Panc1 (cell line): Measurements from ENCODE around the gene COX7B2. TPM values are rescaled to one million over a fixed set of nuclear protein-coding genes. Genes with fewer than 3 reads are reported as not detected.

Source experiments
- ATAC-seq: fragments of 200-7000 bp; cut with Tn5 transposase; 2 replicates; pipeline ENCODE4 v1.9.1; 2020; ENCODE audit warnings: mild to moderate bottlenecking, moderate library complexity
- BruUV-seq: library from RNA; stranded (reverse); fragments of 400-500 nt; replicated peaks from 2 replicates; lab custom pipeline; 2021; lab: Mats Ljungman, UMichigan
- CTCF ChIA-PET: fragments of 300-600 bp; sonication (Branson Sonifier 250); formaldehyde crosslinking; loops from one replicate; lab custom pipeline; 2022; ENCODE audit warnings: antibody characterized with exemption; lab: Charles Lee
- POLR2A ChIA-PET: fragments of 300-600 bp; sonication (Branson Sonifier 250); formaldehyde crosslinking; loops from one replicate; lab custom pipeline; 2022; ENCODE audit warnings: antibody characterized with exemption; lab: Charles Lee
- DNase-seq: peaks from one replicate; pipeline ENCODE4 v3.0.0-alpha.2; 2010; ENCODE audit warnings: low read depth, low spot score
- H3K27ac ChIP-seq: 2 replicates; pipeline ENCODE4 v1.5.1; 2011; ENCODE audit warnings: mild to moderate bottlenecking, low read length, inconsistent platforms
- H3K27me3 ChIP-seq: fragments of 200-500 bp; sonication (Bioruptor generic); 2 replicates; pipeline ENCODE4 v1.6.0; 2014; ENCODE audit warnings: low read length, inconsistent platforms; ENCODE audit not compliant: control insufficient read depth, insufficient read depth
- H3K36me3 ChIP-seq: fragments of 200-500 bp; sonication (Bioruptor generic); 2 replicates; pipeline ENCODE4 v1.5.1; 2014; ENCODE audit warnings: inconsistent platforms, mild to moderate bottlenecking, low read length, moderate library complexity; ENCODE audit not compliant: control insufficient read depth, insufficient read depth
- H3K4me1 ChIP-seq: 2 replicates; pipeline ENCODE4 v1.5.1; 2011; ENCODE audit warnings: inconsistent platforms, mild to moderate bottlenecking, low read length, moderate library complexity; ENCODE audit not compliant: control insufficient read depth, insufficient read depth
- H3K4me3 ChIP-seq, 2 experiments: 2 replicates each; pipeline ENCODE4 v1.5.1; 2011 to 2012; ENCODE audit warnings: low read depth in 2 of 2, low read length in 2 of 2, mild to moderate bottlenecking in 2 of 2, inconsistent platforms in 1 of 2, moderate library complexity in 1 of 2
- H3K9me3 ChIP-seq: fragments of 200-500 bp; sonication (Bioruptor generic); 2 replicates; pipeline ENCODE4 v1.5.1; 2014; ENCODE audit warnings: low read depth, mild to moderate bottlenecking, inconsistent platforms, low read length, moderate library complexity; ENCODE audit not compliant: control insufficient read depth, insufficient read depth
- CTCF ChIP-seq: fragments of 450-650 bp; IDR thresholded peaks from 2 replicates; pipeline ENCODE4 v1.5.1; 2017; ENCODE audit warnings: mild to moderate bottlenecking
- POLR2AphosphoS5 ChIP-seq: IDR thresholded peaks from 2 replicates; pipeline ENCODE4 v1.6.1; 2012; ENCODE audit warnings: mild to moderate bottlenecking, low read depth, low read length, moderate library complexity
- SIN3A ChIP-seq: IDR thresholded peaks from 2 replicates; pipeline ENCODE4 v1.6.1; 2012; ENCODE audit warnings: low read depth, mild to moderate bottlenecking, low read length, moderate library complexity, borderline replicate concordance; ENCODE audit not compliant: insufficient read depth
- TCF7L2 ChIP-seq: IDR thresholded peaks from 2 replicates; pipeline ENCODE4 v1.6.1; 2011; ENCODE audit warnings: mild to moderate bottlenecking, low read depth, low read length, inconsistent platforms
- in situ Hi-C: cut with HindIII; loops from 2 replicates; pipeline ENCODE4 v1.10.0; 2016; ENCODE audit warnings: low sequenced_read_pairs, low pct_unique_long_range_greater_than_20kb
- intact Hi-C: fragments of 100-400 bp; cut with micrococcal nuclease; formaldehyde crosslinking; loops from one replicate; pipeline ENCODE4 v1.10.0; 2022; ENCODE audit not compliant: unreplicated experiment
- total RNA-seq: library from RNA; stranded (reverse); gene quantifications from one replicate; pipeline ENCODE4 v1.2.1, GENCODE V29; 2021; ENCODE audit not compliant: unreplicated experiment
- TF ChIP-seq, protein P1 (sequence below), 2 experiments: IDR thresholded peaks; 2 replicates each; pipeline ENCODE4 v1.6.1; 2011 to 2012; ENCODE audit warnings: low read depth in 2 of 2, control low read depth in 1 of 2, low read length in 1 of 2, mild to moderate bottlenecking in 1 of 2, moderate library complexity in 1 of 2; ENCODE audit not compliant: insufficient read depth in 1 of 2

Gene COX7B2
- total RNA-seq, 1 experiment from 2014 or later = not detected

DNA sequence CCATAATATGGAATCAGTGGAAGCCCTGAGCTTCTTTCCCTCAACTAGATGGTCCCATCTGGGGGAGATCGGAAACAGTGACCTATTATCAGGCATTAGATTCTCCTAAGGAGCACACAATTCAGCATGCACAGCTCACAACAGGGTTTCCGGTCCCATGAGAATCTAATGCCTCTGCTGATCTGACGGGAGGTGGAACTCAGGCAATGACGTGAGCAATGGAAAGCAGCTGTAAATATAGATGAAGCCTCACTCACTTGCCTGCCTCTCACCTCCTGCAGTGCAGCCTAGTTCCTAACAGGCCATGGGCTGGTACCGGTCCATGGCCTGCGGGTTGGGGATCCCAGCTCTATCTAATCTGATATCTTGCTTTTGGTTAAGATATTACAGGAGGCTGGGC is 88.9 kb downstream of the COX7B2 start:
- ATAC-seq (no peak), DNase-seq (no peak)
- no peak for TF ChIP-seq TCF7L2
- no peak for TF ChIP-seq SIN3A
- no peak for TF ChIP-seq CTCF
- TF ChIP-seq POLR2AphosphoS5 = no peak
- TF ChIP-seq, protein P1, sequence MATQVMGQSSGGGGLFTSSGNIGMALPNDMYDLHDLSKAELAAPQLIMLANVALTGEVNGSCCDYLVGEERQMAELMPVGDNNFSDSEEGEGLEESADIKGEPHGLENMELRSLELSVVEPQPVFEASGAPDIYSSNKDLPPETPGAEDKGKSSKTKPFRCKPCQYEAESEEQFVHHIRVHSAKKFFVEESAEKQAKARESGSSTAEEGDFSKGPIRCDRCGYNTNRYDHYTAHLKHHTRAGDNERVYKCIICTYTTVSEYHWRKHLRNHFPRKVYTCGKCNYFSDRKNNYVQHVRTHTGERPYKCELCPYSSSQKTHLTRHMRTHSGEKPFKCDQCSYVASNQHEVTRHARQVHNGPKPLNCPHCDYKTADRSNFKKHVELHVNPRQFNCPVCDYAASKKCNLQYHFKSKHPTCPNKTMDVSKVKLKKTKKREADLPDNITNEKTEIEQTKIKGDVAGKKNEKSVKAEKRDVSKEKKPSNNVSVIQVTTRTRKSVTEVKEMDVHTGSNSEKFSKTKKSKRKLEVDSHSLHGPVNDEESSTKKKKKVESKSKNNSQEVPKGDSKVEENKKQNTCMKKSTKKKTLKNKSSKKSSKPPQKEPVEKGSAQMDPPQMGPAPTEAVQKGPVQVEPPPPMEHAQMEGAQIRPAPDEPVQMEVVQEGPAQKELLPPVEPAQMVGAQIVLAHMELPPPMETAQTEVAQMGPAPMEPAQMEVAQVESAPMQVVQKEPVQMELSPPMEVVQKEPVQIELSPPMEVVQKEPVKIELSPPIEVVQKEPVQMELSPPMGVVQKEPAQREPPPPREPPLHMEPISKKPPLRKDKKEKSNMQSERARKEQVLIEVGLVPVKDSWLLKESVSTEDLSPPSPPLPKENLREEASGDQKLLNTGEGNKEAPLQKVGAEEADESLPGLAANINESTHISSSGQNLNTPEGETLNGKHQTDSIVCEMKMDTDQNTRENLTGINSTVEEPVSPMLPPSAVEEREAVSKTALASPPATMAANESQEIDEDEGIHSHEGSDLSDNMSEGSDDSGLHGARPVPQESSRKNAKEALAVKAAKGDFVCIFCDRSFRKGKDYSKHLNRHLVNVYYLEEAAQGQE (IDR thresholded peaks at IDR 0.05; ENCODE audit: insufficient read depth in 1 of 2, low read depth in 2 of 2, low read length in 1 of 2) = no peak
- in situ Hi-C loops (no loop called here), intact Hi-C loops (no loop called here)
- BruUV-seq = no TSS peak
- H3K4me1 ChIP-seq = no peaks in the 10 kb centered on the region
- POLR2A ChIA-PET = no interaction called here
- no peaks in the 10 kb centered on the region for H3K9me3 ChIP-seq
- no peaks in the 10 kb centered on the region for H3K27me3 ChIP-seq
- H3K4me3 ChIP-seq = no peak overlapping the region
- no peak overlapping the region for H3K27ac ChIP-seq
- no peaks in the 10 kb centered on the region for H3K36me3 ChIP-seq
- CTCF ChIA-PET = no interaction called here

DNA sequence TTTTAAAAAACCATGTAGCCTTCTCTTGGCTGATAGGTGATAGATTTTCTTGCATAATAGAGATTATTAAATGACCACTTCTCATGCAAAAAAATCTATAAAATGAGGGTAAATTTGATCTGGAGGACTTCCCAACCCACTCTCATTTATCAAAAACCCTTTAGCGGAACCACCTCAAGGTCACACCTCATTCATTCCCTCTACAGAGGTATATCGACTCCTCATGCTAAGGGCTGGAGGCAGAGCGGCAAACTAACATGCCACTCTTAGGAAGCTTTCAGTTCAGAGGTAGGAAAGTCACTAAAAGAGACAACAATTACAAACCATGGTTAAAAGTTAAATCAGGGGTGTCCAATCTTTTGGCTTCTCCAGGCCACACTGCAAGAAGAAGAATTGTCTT is 90.0 kb downstream of the COX7B2 start:
- H3K4me3 ChIP-seq = no peak overlapping the region
- no peaks in the 10 kb centered on the region for H3K27me3 ChIP-seq
- ATAC-seq = no peak
- TF ChIP-seq POLR2AphosphoS5 = no peak
- TF ChIP-seq SIN3A = no peak
- TF ChIP-seq TCF7L2 = no peak
- TF ChIP-seq, protein P1 (IDR thresholded peaks at IDR 0.05; ENCODE audit: insufficient read depth in 1 of 2, low read depth in 2 of 2, low read length in 1 of 2) = no peak
- TF ChIP-seq CTCF = no peak
- ChIA-PET CTCF (no interaction called here), POLR2A (no interaction called here)
- no peak overlapping the region for H3K27ac ChIP-seq
- no peaks in the 10 kb centered on the region for H3K36me3 ChIP-seq
- DNase-seq = no peak
- H3K4me1 ChIP-seq = no peaks in the 10 kb centered on the region
- H3K9me3 ChIP-seq = no peaks in the 10 kb centered on the region
- in situ Hi-C loops = no loop called here
- intact Hi-C loops = no loop called here
- no TSS peak for BruUV-seq
